ENCODE measurements around the gene AOPEP.

AOPEP gene

GRCh38 chr9:94851467-94851866 is 125.0 kb downstream of the AOPEP start:
- ChIA-PET CTCF (interaction anchor here (0.6 to 1.0 kb wide), 3 partner anchors 11 to 317 kb away, joined by 3 read pairs; no protein-coding TSS in a partner anchor), POLR2A (no interaction called here)

DNA sequence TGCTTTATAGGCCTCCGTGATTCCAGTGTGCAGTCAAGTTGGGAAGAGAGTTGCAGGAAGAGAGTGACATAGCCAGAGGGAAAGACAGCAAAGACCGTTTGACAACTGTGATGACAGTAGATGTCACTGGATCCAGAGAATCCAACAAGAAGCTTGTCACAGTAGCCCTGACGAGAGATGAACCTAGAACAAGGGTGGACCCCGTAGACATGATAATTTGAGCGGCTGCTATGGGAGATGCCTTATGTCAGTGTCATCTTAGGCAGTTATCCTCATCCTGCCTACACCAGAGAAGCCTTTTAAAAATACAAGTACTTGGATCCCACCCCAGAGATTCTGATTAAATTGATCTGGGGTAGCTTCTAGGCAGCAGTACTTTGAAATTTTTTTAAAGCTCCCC is 125.4 kb downstream of the AOPEP start:
- H3K4me1 ChIP-seq (ENCODE audit: control insufficient read depth, insufficient read depth, low read length), result no peaks in the 10 kb centered on the region
- no peak for TF ChIP-seq HOXA7 (CRISPR knock-in tag; IDR thresholded peaks at IDR 0.05; ENCODE audit: borderline replicate concordance)
- no peak for TF ChIP-seq ZNF580 (tag by site-specific recombination; IDR thresholded peaks at IDR 0.05)
- no peak for TF ChIP-seq ZSCAN16 (tag by site-specific recombination; IDR thresholded peaks at IDR 0.05)
- no peak for TF ChIP-seq ZNF221 (tag by site-specific recombination; IDR thresholded peaks at IDR 0.05; ENCODE audit: borderline replicate concordance)
- no peak for TF ChIP-seq ZBTB1 (tag by site-specific recombination; IDR thresholded peaks at IDR 0.05)
- TF ChIP-seq ZNF596 (tag by site-specific recombination; IDR thresholded peaks at IDR 0.05), result no peak
- no peak for TF ChIP-seq ZNF416 (tag by site-specific recombination; IDR thresholded peaks at IDR 0.05)
- TF ChIP-seq ZNF18 (tag by site-specific recombination; IDR thresholded peaks at IDR 0.05), result no peak
- TF ChIP-seq ZNF571 (tag by site-specific recombination; IDR thresholded peaks at IDR 0.05), result no peak
- TF ChIP-seq ZNF701 (tag by site-specific recombination; IDR thresholded peaks at IDR 0.05), result no peak
- TF ChIP-seq CTCF (tag by site-specific recombination; IDR thresholded peaks at IDR 0.05), result no peak
- no peak for TF ChIP-seq ZNF274 (IDR thresholded peaks at IDR 0.05; ENCODE audit: low read length)
- TF ChIP-seq ZNF274 (tag by site-specific recombination; IDR thresholded peaks at IDR 0.05; ENCODE audit: borderline replicate concordance), result no peak
- TF ChIP-seq ZNF654 (tag by site-specific recombination; IDR thresholded peaks at IDR 0.05; ENCODE audit: low read depth), result no peak
- TF ChIP-seq ZNF664 (tag by site-specific recombination; IDR thresholded peaks at IDR 0.05), result no peak
- TF ChIP-seq WT1 (tag by site-specific recombination; IDR thresholded peaks at IDR 0.05), result no peak
- TF ChIP-seq ZNF16 (tag by site-specific recombination; IDR thresholded peaks at IDR 0.05; ENCODE audit: low read depth), result no peak
- TF ChIP-seq ZNF2 (tag by site-specific recombination; IDR thresholded peaks at IDR 0.05), result no peak
- TF ChIP-seq, protein P1, sequence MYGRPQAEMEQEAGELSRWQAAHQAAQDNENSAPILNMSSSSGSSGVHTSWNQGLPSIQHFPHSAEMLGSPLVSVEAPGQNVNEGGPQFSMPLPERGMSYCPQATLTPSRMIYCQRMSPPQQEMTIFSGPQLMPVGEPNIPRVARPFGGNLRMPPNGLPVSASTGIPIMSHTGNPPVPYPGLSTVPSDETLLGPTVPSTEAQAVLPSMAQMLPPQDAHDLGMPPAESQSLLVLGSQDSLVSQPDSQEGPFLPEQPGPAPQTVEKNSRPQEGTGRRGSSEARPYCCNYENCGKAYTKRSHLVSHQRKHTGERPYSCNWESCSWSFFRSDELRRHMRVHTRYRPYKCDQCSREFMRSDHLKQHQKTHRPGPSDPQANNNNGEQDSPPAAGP (tag by site-specific recombination; IDR thresholded peaks at IDR 0.05), result no peak
- TF ChIP-seq EGR2 (tag by site-specific recombination; IDR thresholded peaks at IDR 0.05; ENCODE audit: low read depth), result no peak
- no peaks in the 10 kb centered on the region for H3K36me3 ChIP-seq (ENCODE audit: control insufficient read depth in 2 of 2, insufficient read depth in 1 of 2, low read length in 2 of 2)
- H3K4me3 ChIP-seq (ENCODE audit: low read depth, low read length), result no peak overlapping the region
- no peaks in the 10 kb centered on the region for H3K9me3 ChIP-seq (ENCODE audit: control insufficient read depth, insufficient read depth, low read depth, low read length)
- CTCF ChIA-PET, result interaction anchor here (0.6 to 0.7 kb wide), 2 partner anchors 58 to 316 kb away, joined by 3 read pairs; no protein-coding TSS in a partner anchor
- H3K27ac ChIP-seq (ENCODE audit: extremely low read depth, low read depth, low read length), result no peak overlapping the region
- POLR2A ChIA-PET, result no interaction called here

More at GRCh38 chr9:94851467-94851866, 125.0 kb downstream of the AOPEP start:
- Histone ChIP-seq H3K4me3 (ENCODE audit: low read depth, low read length) (no peak overlapping the region), H3K4me1 (ENCODE audit: control insufficient read depth, insufficient read depth, low read length) (no peaks in the 10 kb centered on the region), H3K9me3 (ENCODE audit: control insufficient read depth, insufficient read depth, low read depth, low read length) (no peaks in the 10 kb centered on the region), H3K27ac (ENCODE audit: extremely low read depth, low read depth, low read length) (no peak overlapping the region), H3K36me3 (ENCODE audit: control insufficient read depth in 2 of 2, insufficient read depth in 1 of 2, low read length in 2 of 2) (no peaks in the 10 kb centered on the region)
- TF ChIP-seq KLF1 (tag by site-specific recombination; IDR thresholded peaks at IDR 0.05), result no peak

Measured in HEK293 (cell line).